D341Med (cell line): ENCODE data around the gene NUMBL.
A peak's percentile ranks its signal among the peaks of the same experiment; 100 is the strongest.

Experiments
- DNase-seq: peaks from one replicate; pipeline ENCODE4 v3.0.0; 2012; ENCODE audit warnings: low spot score

Gene NUMBL

DNA sequence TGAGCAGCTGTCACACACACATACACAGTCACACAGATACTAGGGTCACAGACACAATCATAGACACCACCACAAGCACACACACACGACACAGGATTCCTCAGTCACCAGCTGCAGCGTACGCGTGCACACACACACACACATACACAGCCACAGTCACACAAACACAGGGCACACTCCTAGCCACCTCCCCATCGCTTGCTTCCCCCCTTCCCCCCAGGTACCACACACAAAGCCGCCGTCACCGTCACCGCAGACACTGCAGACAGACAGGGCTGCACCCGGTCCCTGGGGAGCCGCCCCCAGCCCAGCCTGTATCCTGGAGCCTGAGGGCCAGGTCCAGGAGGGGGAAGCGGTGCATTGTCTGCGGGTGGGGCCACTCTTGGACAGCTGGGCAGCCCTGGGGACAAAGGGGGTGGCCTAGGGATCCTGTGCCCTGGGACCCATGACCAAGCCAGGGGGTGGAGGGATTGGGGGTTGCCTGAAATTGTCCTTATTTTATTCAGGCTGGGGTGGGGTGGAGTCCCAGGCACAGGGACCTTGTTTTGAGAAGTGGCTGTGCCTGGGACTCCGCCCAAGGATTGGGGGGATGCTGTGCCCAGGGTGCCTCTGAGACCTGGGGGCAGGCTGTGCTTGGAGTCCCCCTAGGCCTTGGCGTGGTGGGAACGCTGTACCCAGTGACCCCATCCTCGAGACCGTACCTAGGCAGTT, 957 bp downstream of the NUMBL start:
- DNase-seq, result no peak

- no peak for DNase-seq
Observed at GRCh38 chr19:40688987-40689338, 1.5 kb downstream of the NUMBL start.

DNA sequence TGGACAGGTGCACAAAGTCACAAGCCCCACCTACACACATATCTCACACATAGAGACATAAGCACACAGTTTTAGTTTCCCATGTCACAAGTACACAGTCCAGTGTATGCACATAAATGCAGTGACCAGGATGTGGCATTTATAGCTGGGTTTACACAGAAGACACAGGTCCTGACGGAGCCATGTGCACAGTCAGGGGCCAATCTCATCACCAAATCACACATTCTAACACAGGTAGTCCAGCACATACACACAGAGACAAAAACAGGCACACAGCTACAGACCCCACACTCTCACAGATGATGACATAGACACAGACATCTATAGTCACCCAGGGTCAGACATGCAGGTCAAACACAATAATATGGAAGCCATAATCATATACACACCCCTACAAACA, 2.1 kb downstream of the NUMBL start:
- DNase-seq, result no peak

DNA sequence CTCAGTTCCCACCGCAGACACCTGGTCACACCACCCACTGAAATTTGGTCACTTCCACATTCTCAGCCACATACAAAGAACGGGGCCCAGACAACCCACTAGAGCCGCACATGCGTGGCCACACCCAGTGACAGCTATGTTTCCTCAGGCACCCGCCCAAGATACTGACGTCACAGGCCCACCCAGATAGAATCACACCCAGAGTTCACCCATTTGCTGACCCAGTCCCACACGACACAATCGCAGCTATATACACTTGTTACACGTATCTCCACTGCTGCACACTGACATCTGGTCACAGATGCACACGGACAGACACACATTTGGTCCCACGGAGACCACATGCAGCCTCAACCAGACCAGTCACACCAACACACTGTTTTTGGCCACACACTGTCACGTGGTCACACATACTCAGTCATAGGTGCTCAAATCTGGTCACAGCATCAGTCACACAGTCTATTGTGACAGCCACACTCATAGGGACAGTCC, 2.9 kb downstream of the NUMBL start:
- no peak for DNase-seq

DNA sequence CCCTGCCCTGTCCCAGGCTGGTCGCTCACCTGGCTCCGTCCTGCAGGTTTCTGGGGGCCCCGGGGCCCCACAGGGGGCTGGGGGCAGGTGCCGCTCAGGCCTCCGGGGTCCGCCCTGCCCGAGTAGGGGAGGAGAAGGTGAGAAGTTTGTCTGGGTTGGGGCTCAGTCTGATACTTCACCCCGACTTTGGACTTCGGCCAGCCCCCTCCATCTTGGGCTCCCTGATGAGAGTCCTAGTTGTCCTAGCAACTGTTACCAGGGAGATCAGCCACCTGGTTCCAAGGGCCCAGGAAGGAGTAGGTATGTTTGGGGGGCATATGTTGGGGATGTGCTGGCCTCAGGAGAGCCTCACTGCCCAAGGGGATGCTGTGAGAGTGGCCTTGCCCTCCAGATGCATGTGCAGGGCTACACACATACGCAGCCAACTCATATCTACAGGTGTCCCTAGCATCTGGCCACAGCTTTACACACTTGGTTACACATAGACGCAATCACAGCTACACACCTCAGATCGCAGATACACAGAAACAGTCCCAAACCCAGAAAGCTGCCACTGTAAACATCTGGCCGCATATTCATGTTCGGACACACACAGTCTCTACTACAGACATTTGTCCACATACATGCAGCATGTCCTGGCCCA, 3.4 kb downstream of the NUMBL start:
- no peak for DNase-seq

DNA sequence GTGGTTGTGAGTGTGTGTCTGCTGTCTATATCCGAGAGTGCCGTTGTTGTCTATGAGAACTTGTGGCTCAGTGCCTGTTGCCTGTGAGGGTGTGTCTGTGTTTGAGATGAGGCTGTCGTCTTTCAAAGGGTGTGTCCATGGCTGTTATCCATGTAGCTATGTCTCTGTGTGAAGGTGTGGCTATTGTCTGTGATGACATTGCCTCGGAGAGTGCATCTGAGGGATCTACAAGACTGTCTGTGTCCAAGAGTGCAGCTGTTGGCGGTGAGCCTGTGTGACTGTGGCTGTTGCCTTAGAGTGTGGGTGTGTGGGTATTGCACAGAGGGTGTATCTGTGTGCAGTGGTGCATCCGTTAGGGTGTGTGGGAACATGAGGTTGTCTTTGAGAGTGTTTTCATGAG, 4.9 kb downstream of the NUMBL start:
- no peak for DNase-seq

DNA sequence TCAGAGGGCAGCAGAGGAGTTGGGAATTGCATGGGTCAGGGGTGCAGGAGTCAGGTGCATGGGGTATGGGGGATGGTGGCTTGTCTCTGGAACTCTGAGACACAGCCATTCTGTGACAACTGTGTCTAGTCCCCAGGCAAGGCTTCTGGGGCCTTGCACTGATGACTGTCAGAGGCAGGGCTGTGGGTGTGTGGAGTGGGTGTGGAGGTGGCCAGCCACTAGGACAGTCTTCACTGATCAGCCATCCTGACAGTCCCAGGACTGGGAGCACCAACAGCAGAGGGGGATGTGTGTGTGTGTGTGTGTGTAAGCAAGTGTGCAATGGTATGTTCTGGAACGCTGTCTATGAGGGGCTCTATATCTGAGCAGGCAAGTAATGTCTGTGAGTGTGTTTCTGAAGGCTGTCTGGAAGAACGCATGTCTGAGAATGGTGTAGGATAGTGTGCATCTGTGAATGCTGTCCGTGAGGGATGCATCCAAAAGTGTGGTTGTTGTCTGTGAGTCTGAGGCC, 5.4 kb downstream of the NUMBL start:
- DNase-seq, result no peak

DNA sequence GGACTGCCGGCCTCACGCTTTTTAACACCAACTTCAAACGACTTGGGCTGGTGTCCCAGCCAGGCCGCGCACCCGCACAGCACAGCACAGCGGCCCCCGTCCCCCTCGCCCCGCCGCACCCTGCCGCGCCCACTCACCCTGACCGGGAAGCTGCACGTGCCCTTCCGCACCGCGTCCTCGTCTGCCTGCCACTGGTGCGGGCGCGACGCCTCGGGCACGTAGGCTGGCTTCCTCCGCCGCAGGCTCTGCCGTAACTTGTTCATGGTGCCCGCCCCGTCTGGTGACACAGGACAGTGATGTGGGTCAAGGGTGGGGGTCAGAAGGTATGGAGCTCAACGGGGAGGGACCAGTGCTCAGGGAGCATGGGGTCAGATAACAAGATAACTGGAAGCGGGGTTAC, 6.2 kb downstream of the NUMBL start:
- DNase-seq, result no peak

GRCh38 chr19:40683437-40683836, 7.0 kb downstream of the NUMBL start:
- DNase-seq, result no peak

DNA sequence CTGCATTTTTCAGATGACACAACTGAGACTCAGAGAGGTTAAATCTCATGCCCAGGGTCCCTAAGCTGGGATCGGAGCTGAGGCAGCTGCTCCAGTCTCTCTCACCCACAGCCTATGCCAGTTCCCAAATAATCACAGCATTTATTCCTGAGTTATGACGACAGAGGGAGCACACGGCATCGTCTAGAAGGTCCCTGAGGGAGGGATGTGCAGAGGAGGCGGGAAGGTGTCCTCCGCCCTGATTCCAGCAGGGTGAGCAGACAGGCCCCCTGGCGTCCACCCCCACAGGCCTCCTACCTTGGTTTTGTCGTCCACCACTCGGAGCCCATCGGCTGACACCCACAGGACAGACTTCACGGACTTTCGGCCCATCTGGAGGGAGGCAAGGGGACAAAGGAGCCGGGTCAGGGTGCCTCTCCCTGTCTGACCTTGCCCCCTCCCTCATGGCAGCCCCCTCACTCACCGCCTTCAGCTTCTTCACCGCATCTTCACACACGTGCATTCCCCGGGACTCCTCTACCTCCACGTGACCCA, 8.0 kb downstream of the NUMBL start:
- peak; percentile 81 for DNase-seq

- DNase-seq, result no peak
Observed at GRCh38 chr19:40681039-40681438, 9.4 kb downstream of the NUMBL start.

GRCh38 chr19:40677156-40677555, 13.3 kb downstream of the NUMBL start:
- DNase-seq, result no peak

- no peak for DNase-seq
Observed at GRCh38 chr19:40674291-40674690, 16.2 kb downstream of the NUMBL start.

- DNase-seq, result no peak
Observed at GRCh38 chr19:40673397-40673796, 17.1 kb downstream of the NUMBL start.

DNA sequence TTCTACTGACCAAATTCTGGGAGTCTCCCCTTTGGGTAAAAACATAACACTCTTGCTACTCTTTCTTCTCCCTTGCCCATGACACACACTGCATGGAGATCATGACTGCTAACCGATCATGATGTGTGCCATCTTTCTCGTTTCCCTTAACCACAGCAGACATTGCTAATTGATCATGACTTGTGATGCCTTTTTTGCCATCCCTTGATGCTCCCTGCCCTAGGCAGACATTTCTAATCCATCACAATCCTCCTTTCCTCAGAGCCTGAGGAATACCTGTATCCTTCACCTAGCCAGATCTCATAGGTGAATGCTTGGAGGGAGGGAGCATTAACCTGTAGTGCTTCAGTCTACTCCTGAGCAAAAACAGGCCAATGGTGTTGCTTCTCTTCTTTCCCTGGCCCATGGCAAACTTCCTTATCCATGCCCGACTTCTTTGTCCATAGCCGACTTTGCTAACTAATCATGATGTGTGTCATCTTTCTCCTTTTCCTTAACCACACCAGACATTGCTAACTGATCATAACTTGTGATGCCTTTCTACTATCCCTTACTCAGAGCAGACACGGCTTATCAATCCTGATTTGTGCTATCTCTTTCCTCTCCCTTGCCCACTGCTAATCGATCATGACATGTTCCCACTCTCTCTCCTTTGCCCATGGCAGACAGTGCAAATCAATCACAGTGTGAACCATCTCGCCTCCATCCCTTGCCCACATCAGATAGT, 17.7 kb downstream of the NUMBL start:
- DNase-seq, result no peak

DNA sequence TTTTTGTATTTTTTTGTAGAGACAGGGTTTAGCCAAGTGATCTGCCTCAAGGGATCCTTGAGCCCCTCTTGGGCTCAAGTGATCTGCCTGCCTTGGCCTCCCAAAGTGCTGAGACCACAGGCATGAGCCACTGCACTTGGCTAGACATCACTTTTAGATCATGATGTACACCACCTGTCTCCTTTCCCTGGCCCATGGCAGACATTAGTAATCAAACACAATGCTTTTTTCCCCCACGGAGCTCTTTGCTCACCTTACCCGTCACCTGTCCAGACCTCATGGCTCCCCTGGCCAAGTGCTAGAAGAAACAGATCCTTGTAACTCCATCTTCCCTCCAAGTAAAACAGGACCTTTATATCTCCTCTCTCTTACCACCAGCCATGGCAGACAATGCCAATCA, 18.4 kb downstream of the NUMBL start:
- no peak for DNase-seq

GRCh38 chr19:40671404-40671803, 19.0 kb downstream of the NUMBL start:
- no peak for DNase-seq

DNA sequence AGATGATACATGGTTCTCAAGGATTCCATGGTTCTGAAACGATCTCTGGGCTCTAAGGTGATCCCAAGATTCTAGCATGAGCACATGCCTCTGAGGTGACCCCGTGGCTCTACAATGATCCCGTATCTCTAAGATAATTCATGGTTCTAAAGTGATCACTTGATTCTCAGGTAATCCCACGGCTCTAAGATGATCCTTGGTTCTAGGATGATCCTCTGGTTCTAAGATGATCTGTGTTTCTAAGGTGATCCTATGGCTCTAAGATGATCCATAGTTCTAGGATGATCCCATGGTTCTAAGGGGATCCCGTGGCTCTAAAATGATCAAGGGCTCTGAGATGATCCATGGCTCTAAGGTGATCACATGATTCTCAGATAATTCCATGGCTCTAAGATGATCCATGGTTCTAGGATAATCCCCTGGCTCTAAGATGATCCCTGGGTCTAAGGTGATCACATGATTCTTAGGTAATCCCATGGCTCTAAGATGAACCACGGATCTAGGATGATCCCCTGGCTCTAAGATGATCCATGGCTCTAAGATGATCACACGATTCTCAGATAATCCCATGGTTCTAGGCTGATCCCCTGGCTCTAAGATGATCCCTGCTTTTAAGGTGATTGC, 21.3 kb downstream of the NUMBL start:
- no peak for DNase-seq

DNA sequence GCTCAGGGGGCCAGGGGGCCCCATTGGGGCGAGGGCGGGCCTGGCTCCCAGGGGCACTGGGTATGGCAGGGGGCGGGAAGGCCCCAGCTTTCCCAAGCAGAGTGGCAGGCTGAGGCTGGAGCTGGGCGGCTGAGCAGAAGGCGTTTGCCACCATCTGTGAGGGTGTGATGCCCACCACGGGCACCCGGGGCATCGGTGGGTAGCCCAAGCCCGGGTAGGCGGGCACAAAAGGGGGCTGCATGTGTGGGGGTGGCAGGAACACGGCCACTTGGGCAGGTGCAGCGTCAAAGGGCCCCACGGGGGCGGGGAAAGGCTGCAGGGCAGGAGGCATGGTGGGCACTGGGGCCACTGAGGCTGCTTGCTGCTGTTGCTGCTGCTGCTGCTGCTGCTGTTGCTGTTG, 22.8 kb downstream of the NUMBL start:
- DNase-seq, result no peak

DNA sequence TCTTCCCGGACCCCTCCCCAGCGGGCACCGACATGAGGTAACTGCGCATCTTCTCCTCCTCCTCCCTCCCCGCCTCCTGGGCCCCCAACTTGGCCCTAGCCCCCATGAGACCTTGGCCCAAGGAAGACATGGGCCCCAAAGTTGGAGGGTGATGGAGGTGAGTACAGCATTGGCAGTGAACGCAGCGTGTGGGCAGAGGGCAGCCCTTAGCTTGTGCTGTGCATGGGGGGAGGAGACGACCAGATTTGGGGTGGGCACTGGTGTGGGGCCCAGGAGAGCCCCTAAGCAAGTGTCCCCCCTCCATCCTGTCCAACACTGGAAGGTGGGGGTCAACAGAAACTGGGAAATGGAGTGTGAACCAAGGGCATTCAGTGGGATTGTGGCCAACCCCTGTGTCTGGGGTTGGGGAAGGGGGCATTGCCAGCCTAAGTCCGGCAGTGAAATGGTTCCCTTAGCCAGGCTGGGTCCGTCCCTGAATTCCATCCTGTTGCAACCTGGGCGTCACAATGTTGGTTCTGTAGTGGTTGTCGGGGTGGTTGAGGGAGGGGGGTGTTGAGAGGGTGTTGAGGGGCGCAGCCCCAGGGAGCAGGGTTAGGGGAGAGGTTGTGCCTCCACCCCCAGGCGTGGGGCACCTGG, 23.5 kb downstream of the NUMBL start:
- DNase-seq, result no peak

DNA sequence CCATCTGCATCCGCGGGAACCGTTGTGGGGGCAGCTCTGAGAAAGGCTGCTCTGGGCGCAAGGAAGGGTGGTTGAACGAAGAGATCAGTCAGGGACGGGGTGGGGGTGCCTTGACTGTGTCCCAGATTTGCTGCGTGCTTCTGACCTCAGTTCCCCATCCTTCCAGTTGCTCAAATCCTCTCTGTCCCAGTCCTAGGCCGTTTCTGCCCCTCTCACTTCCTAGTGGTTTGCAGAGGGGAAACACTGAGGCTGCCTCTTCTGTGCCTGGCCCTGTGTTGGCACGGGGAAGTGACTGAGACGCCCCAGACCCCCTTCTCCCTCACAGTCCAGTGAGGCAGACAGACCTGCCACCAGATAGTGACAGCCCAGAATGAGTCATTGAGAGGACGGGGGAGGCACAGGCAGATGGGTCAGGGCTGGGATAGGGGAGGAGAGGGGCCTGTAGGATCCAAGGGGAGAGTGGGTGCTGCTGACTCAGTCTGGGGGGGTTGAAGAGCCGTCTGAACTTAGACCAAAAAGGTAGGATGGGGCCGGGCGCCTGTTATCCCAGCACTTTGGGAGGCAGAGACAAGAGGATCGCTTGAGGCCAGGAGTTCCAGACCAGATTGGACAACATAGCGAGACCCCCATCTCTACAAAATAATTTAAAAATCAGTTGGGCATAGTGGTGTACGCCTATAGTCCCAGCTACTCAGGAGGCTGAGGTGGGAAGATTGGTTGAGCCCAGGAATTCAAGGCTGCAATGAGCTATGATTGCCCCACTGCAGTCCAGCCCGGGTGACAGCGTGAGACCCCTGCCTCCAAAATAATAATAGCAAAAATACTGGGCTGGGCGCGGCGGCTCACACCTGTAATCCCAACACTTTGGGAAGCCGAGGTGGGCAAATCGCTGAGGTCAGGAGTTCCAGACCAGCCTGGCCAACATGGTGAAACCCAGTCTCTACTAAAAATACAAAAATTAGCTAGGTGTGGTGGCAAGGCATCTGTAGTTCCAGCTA, 26.5 kb downstream of the NUMBL start:
- DNase-seq, result no peak
